Hepatocyte (in vitro differentiated cells): ENCODE measurements around the gene RLN3.

Source experiments
- EZH2 ChIP-seq: fragments of 200-600 bp; sonication (generic); IDR thresholded peaks from 2 replicates; pipeline ENCODE4 v1.6.1; 2016; ENCODE audit warnings: antibody characterized with exemption, mild to moderate bottlenecking, borderline replicate concordance
- TF ChIP-seq, protein P1 (sequence below): fragments of 200-600 bp; sonication (generic); IDR thresholded peaks from 2 replicates; pipeline ENCODE4 v1.5.1; 2016; ENCODE audit warnings: antibody characterized with exemption, mild to moderate bottlenecking; ENCODE audit not compliant: poor library complexity

DNA sequence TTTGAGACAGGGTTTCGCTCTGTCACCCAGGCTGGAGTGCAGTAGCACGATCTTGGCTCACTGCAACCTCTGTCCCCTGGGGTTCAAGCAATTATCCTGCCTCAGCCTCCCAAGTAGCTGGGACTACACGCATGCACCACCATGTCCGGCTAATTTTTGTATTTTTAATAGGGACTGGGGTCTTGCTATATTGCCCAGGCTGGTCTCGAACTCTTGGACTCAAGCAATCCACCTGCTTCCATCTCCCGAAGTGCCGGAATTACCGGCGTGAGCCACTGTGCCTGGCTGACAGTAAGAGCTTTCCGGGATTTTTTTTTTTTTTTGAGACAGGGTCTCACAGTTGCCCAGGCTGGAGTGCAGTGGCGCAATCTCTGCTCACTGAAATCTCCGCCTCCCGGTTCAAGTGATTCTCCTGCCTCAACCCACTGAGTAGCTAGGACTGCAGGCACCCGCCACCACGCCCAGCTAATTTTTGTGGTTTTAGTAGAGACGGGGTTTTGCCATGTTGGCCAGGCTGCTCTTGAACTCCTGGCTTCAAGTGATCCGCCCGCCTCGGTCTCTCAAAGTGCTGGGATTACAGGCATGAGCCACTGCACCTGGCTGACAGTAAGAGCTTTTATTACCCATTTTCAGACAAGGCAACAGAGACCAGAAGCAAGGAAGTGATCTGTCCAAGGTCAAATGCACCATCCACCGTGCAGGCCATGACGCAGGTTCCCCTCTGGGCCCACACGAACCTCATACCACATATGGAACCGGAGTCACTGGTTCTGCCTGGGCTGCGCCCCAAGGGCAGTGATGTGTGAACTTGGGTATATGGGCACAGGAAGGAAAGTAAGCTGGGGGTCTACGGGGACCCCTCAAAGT is 42.8 kb upstream of the RLN3 start:
- TF ChIP-seq, protein P1, sequence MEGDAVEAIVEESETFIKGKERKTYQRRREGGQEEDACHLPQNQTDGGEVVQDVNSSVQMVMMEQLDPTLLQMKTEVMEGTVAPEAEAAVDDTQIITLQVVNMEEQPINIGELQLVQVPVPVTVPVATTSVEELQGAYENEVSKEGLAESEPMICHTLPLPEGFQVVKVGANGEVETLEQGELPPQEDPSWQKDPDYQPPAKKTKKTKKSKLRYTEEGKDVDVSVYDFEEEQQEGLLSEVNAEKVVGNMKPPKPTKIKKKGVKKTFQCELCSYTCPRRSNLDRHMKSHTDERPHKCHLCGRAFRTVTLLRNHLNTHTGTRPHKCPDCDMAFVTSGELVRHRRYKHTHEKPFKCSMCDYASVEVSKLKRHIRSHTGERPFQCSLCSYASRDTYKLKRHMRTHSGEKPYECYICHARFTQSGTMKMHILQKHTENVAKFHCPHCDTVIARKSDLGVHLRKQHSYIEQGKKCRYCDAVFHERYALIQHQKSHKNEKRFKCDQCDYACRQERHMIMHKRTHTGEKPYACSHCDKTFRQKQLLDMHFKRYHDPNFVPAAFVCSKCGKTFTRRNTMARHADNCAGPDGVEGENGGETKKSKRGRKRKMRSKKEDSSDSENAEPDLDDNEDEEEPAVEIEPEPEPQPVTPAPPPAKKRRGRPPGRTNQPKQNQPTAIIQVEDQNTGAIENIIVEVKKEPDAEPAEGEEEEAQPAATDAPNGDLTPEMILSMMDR, result no peak
- TF ChIP-seq EZH2, result no peak
